Fibroblast of skin of right quadriceps (primary cell): ENCODE results near the gene ZNF708.
"Not testable (repeated sequence)": the region's sequence is repeated elsewhere in the genome, so short reads cannot be mapped to it uniquely, and the experiment has no call there.

Experiments
- DNase-seq: peaks from one replicate; pipeline ENCODE4 v3.0.0-alpha.2; 2013

Gene ZNF708

GRCh38 chr19:21259421-21260124 lies 69.6 kb downstream of the ZNF708 start:
- not testable (repeated sequence) for DNase-seq

DNA sequence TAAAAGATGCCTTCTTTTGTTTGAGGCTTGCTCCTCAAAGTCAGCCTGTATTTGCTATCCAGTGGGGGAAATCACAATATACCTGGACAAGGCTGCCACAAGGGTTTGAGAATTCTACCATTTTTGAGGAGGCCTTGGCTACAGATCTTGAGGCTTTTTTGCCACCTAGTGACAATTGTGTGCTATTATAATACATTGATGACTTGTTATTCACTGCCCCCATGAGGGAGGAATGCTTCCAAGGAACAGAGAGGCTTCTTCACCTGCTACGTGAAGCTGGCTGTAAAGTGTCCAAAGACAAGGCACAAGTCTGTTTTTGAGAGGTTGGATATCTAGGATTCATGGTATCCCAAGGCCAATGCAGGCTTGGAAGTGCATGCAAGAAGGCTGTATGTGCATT lies 72.5 kb downstream of the ZNF708 start:
- no peak for DNase-seq
